AG04449 (cell line): ENCODE measurements around the gene CROT.

Source experiments
- CTCF ChIA-PET: fragments of 350-600 bp; formaldehyde crosslinking; extraction: SDS; loops from one replicate; lab custom pipeline; 2021; ENCODE audit warnings: antibody characterized with exemption; lab: Yijun Ruan, JAX
- POLR2A ChIA-PET: fragments of 400-600, 350-600 bp; formaldehyde crosslinking; extraction: SDS; loops from one replicate; lab custom pipeline; 2020; ENCODE audit warnings: antibody characterized with exemption, inconsistent platforms; lab: Yijun Ruan, JAX
- DNase-seq: peaks from one replicate; pipeline ENCODE4 v3.0.0-alpha.2; 2010; ENCODE audit warnings: low read depth, low spot score
- H3K4me3 ChIP-seq: 2 replicates; pipeline ENCODE4 v1.5.1; 2011; ENCODE audit warnings: low read depth, mild to moderate bottlenecking, control low read depth, low read length
- TF ChIP-seq, protein P1 (sequence below): IDR thresholded peaks from one replicate; pipeline ENCODE4 v1.5.1; 2011; ENCODE audit warnings: mild to moderate bottlenecking, moderate library complexity, low read length, control low read depth, inconsistent platforms; ENCODE audit not compliant: insufficient read depth; ENCODE audit errors: missing control alignments

The CROT gene

DNA sequence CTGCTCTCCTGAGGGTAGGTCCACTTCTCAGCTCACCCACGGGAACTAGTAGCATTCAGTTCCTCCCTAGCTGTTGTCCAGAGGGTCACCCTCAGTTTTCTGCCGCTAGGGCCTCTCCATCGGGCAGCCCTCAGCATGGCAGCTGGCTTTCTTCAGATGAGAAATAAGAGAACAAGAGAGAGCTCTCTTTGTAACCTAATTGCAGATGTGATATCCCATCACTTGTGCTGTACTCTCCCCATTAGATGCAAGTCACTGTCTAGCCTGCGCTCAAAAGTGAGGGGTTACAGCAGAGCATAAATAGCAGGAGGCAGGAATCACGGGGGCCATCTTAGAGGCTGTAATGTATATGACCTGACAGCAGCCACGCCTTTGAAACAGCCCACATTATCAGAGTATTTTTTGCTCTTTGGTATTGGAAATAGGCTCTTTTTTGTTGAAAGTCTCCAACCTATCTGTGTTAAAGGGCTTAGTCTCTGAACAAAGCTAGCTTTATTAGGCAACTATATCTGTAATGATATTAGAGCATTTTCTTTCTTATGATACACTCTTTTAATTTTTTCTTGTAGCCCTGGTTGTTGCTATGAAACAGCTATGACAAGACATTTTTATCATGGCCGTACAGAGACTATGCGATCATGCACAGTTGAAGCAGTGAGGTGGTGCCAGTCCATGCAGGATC lies 45.7 kb downstream of the CROT start:
- no peak overlapping the region for H3K4me3 ChIP-seq
- ChIA-PET CTCF (interaction anchor here (1.4 to 1.5 kb wide), 2 partner anchors 13 to 25 kb away, joined by 3 read pairs; no protein-coding TSS in a partner anchor), POLR2A (no interaction called here)
- TF ChIP-seq, protein P1, sequence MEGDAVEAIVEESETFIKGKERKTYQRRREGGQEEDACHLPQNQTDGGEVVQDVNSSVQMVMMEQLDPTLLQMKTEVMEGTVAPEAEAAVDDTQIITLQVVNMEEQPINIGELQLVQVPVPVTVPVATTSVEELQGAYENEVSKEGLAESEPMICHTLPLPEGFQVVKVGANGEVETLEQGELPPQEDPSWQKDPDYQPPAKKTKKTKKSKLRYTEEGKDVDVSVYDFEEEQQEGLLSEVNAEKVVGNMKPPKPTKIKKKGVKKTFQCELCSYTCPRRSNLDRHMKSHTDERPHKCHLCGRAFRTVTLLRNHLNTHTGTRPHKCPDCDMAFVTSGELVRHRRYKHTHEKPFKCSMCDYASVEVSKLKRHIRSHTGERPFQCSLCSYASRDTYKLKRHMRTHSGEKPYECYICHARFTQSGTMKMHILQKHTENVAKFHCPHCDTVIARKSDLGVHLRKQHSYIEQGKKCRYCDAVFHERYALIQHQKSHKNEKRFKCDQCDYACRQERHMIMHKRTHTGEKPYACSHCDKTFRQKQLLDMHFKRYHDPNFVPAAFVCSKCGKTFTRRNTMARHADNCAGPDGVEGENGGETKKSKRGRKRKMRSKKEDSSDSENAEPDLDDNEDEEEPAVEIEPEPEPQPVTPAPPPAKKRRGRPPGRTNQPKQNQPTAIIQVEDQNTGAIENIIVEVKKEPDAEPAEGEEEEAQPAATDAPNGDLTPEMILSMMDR = no peak
- no peak for DNase-seq

DNA sequence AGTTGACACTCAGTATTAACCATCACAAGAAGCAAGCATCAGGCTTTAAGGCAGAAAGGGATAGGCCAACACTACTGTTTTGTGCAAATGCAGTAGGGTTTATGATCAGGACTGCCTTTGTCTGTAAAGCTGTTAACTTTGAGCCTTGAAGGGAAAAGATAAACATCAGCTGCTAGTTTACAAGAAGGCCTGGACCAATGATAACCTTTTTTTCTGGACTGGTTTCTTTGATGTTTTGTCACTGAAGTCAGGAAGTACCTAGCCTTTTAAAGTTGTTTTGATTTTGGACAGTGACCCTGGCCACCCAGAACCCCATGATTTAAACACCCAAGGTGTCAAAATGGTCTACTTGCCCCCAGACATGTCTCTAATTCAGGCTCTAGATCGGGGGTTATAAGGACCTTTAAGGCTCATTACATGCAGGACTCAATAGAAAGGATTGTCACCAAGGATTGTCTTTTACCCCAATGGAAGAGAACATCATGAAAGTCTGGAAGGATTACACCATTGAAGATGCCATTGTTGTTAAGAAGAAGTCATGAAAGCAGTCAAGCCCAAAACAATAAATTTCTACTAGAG lies 50.1 kb downstream of the CROT start:
- ChIA-PET CTCF (interaction anchor here (2.3 kb wide), 1 partner anchor 20 kb away, joined by 8 read pairs; no protein-coding TSS in a partner anchor), POLR2A (no interaction called here)
- no peak for DNase-seq
- TF ChIP-seq, protein P1 = no peak
- H3K4me3 ChIP-seq = no peak overlapping the region

DNA sequence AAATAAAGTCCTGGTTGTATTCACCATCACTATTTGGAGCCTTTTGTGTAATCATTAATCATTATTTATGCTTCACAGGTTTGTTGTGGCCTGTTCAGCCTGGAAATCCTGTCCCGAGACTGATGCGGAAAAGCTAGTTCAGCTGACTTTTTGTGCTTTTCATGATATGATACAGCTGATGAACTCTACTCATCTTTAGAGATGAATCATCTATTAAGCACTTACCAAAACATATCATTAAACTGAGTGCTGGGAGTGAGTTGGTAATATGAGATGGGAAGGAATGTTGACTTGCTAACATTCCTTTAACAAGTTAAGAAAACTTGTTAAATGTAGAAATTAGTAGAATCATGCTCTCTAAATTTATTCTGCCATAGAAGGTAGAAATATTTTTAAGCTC lies 53.0 kb downstream of the CROT start:
- TF ChIP-seq, protein P1 = no peak
- no peak overlapping the region for H3K4me3 ChIP-seq
- CTCF ChIA-PET = interaction anchor here (1.0 to 2.2 kb wide), 2 partner anchors 15 to 18 kb away, joined by 4 to 21 read pairs; no protein-coding TSS in a partner anchor
- POLR2A ChIA-PET = no interaction called here
- peak; percentile 82 for DNase-seq

DNA sequence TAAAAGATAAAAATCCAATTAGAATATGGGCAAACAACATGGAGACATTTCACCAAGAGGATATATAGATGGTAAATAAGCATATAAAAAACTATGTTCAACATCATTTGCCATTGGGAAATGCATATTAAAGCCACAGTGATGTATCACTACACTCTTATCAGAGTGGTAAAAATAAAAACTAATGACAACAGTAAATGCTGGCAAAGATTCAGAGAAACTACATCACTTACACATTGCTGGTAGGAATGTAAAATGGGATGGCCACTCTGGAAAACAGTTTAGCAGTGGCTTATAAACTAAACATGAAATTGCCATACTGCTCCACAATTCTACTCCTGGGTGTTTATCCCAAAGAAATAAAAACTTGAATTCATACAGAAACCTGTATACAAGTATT lies 59.2 kb downstream of the CROT start:
- POLR2A ChIA-PET = no interaction called here
- DNase-seq = peak; percentile 10
- CTCF ChIA-PET = interaction anchor here (1.4 to 6.2 kb wide), 2 partner anchors 11 to 14 kb away, joined by 7 to 47 read pairs; no protein-coding TSS in a partner anchor
- no peak overlapping the region for H3K4me3 ChIP-seq
- TF ChIP-seq, protein P1 = no peak

DNA sequence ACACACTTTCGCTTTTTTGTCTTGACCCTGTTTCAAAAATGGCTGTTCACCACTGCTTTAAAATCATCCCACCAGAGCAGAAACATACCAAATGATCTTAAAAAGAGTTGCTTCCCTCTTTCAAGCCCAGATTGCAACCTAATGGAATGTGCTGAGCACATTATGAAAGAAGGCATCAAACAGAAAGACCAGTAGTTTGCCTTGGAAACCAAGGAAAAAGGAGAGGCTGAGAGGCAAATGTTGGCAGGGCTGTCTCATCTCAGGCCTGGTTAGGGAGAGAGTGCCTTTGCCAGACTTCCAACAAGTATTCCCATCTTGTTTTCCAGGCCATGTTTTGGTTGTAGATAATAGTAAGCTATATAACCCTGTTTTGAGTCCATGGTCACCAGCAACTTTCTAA lies 65.7 kb downstream of the CROT start:
- peak; percentile 7 for DNase-seq
- H3K4me3 ChIP-seq = no peak overlapping the region
- ChIA-PET CTCF (interaction anchor here (19.3 kb wide), 1 partner anchor 96 kb away, joined by 488 read pairs; no protein-coding TSS in a partner anchor), POLR2A (no interaction called here)
- TF ChIP-seq, protein P1 = no peak

DNA sequence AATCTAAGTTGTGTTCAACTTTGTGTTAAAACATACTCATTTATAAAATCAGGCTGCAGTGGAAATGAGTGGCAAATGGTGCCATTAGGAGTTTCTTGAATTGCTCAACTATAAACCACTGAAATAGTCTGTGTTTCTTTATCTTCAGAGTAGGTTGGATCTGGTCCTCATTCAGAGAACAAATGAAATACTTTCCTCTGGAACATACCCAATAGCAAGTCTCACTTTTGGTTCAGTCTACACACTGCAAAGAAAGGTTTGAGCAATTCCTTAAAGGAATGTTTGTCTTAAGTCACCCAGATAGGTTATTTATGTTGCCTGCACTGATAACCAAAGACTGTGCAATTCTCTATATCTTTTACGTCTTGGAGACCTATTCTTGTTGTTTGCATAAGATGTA lies 67.6 kb downstream of the CROT start:
- TF ChIP-seq, protein P1 = no peak
- ChIA-PET CTCF (interaction anchor here (1.4 to 19.3 kb wide), 4 partner anchors 15 to 177 kb away, joined by 3 to 488 read pairs (median 12); no protein-coding TSS in a partner anchor), POLR2A (no interaction called here)
- DNase-seq = peak; percentile 28
- no peak overlapping the region for H3K4me3 ChIP-seq
